Transverse colon (tissue), 4 donors: ENCODE results near the gene CYB5D1. TPM values are rescaled to one million over a fixed set of nuclear protein-coding genes. Genes with fewer than 3 reads are reported as not detected.

Experiments used
- DNase-seq: peaks from one replicate; pipeline ENCODE4 v3.0.0-alpha.2; 2019
- H3K27ac ChIP-seq, 4 donors: fragments of 200-600 bp; sonication (generic); 2 replicates each; pipeline ENCODE4 v1.5.1; 2016 to 2018; ENCODE audit warnings: inconsistent platforms in 4 of 4
- H3K27me3 ChIP-seq: fragments of 200-600 bp; sonication (generic); 2 replicates; pipeline ENCODE4 v1.5.1; 2017; ENCODE audit warnings: inconsistent platforms
- H3K36me3 ChIP-seq, 4 donors: fragments of 200-600 bp; sonication (generic); 2 replicates each; pipeline ENCODE4 v1.5.1; 2017 to 2019; ENCODE audit warnings: inconsistent platforms in 4 of 4
- H3K4me1 ChIP-seq, 4 donors: fragments of 200-600 bp; sonication (generic); 2 replicates each; pipeline ENCODE4 v1.5.1; 2017 to 2020; ENCODE audit warnings: inconsistent platforms in 4 of 4
- H3K4me3 ChIP-seq, 4 donors: fragments of 200-600 bp; sonication (generic); 1 replicate in 1 of 4; 2 replicates in 3 of 4; pipeline versions ENCODE4 v1.5.1 to v1.6.1; 2017 to 2019; ENCODE audit warnings: inconsistent platforms in 4 of 4
- H3K9me3 ChIP-seq, 2 donors: fragments of 200-600 bp; sonication (generic); 2 replicates each; pipeline ENCODE4 v1.5.1; 2017 to 2019; ENCODE audit warnings: inconsistent platforms in 2 of 2
- CTCF ChIP-seq, 5 experiments: fragments of 200-600 bp in 3 of 5; fragments of 450-650 bp in 2 of 5; sonication (generic) in 3 of 5; IDR thresholded peaks; 1 replicate in 2 of 5; 2 replicates in 3 of 5; pipeline ENCODE4 v1.5.1; 2016 to 2017; ENCODE audit warnings: antibody characterized with exemption in 5 of 5, inconsistent platforms in 3 of 5, mild to moderate bottlenecking in 2 of 5, moderate library complexity in 1 of 5
- EP300 ChIP-seq: sonication (generic); formaldehyde crosslinking; IDR thresholded peaks from one replicate; pipeline ENCODE4 v1.6.1; 2017; ENCODE audit warnings: antibody characterized with exemption, low read depth
- POLR2A ChIP-seq: fragments of 450-650 bp; IDR thresholded peaks from one replicate; pipeline ENCODE4 v1.6.1; 2016; ENCODE audit warnings: antibody characterized with exemption, mild to moderate bottlenecking, moderate library complexity
- POLR2AphosphoS5 ChIP-seq, 3 donors: sonication (generic); formaldehyde crosslinking; IDR thresholded peaks; one replicate each; pipeline ENCODE4 v1.6.1; 2016; ENCODE audit warnings: antibody characterized with exemption in 3 of 3
- WGBS, 2 donors: methylation state at CpG; one replicate each; pipeline ENCODE4 v1.1.5; 2018; ENCODE audit warnings: low coverage in 1 of 2; 5-methylcytosine and 5-hydroxymethylcytosine counted together
- in situ Hi-C, 4 donors: fragments of 200-750 bp; cut with MboI; loops; one replicate each; pipeline versions ENCODE4 v1.15.0 to v1.15.1; 2017; ENCODE audit warnings: low sequenced_read_pairs in 3 of 4, low pct_ligation_motif_present in 1 of 4, low pct_unique_long_range_greater_than_20kb in 1 of 4
- intact Hi-C: fragments of 100-400 bp; cut with DNase I; formaldehyde crosslinking; loops from one replicate; pipeline ENCODE4 v1.15.1; 2023; ENCODE audit warnings: low total_unique reads
- small RNA-seq, 4 donors: library from RNA; depleted of rRNA; stranded (forward); fragments of <200 nt; gene quantifications; one replicate each; pipeline ENCODE3, GENCODE V24; 2016
- total RNA-seq, 4 donors: library from RNA; depleted of rRNA; stranded (reverse); fragments of >200 nt; gene quantifications; one replicate each; pipeline ENCODE4 v1.1.0, GENCODE V29; 2016

CYB5D1 gene
- total RNA-seq, 4 donors from 2014 or later = 4.9 to 50.4 (median 9.6) TPM; not detected in 1

GRCh38 chr17:7910281-7910680 lies 52.5 kb downstream of the CYB5D1 start:
- H3K4me3 ChIP-seq = no peak overlapping the region
- H3K36me3 ChIP-seq = peaks cover 0 to 35% (median 16%) of the 10 kb centered on the region in 4 donors
- no peak for DNase-seq
- 92 to 94% methylated on average over 10 to 15 of the region's 15 CpGs for WGBS, 2 donors
- H3K27me3 ChIP-seq = no peaks in the 10 kb centered on the region
- H3K4me1 ChIP-seq = peaks cover 6 to 17% (median 9%) of the 10 kb centered on the region in 4 donors
- H3K9me3 ChIP-seq = no peaks in the 10 kb centered on the region
- in situ Hi-C loops (loop anchor here in 2 of 4 donors (5.0 kb wide), 2 partner anchors 77 to 132 kb away; no protein-coding TSS in a partner anchor), intact Hi-C loops (no loop called here)
- no peak overlapping the region for H3K27ac ChIP-seq
- TF ChIP-seq POLR2AphosphoS5 (IDR thresholded peaks at IDR 0.05) (no peak), POLR2A (no peak), EP300 (no peak), CTCF (IDR thresholded peaks at IDR 0.05) (no peak)

GRCh38 chr17:7910711-7911110 lies 52.9 kb downstream of the CYB5D1 start:
- Histone ChIP-seq H3K9me3 (no peaks in the 10 kb centered on the region), H3K4me3 (no peak overlapping the region), H3K4me1 (peaks cover 6 to 18% (median 12%) of the 10 kb centered on the region in 4 donors), H3K36me3 (peaks cover 0 to 31% (median 14%) of the 10 kb centered on the region in 4 donors), H3K27me3 (no peaks in the 10 kb centered on the region), H3K27ac (no peak overlapping the region)
- no peak for DNase-seq
- intact Hi-C loops = no loop called here
- in situ Hi-C loops = loop anchor here in 2 of 4 donors (5.0 kb wide), 2 partner anchors 77 to 132 kb away; no protein-coding TSS in a partner anchor
- WGBS, 2 donors = 88 to 97% methylated on average over 1 to 13 of the region's 13 CpGs
- TF ChIP-seq POLR2A (no peak), EP300 (no peak), POLR2AphosphoS5 (IDR thresholded peaks at IDR 0.05) (no peak), CTCF (IDR thresholded peaks at IDR 0.05) (no peak)

- in situ Hi-C loops = loop anchor here in 2 of 4 donors (5.0 kb wide), 2 partner anchors 76 to 131 kb away; no protein-coding TSS in a partner anchor
Observed at GRCh38 chr17:7911116-7911515, 53.3 kb downstream of the CYB5D1 start.

More at GRCh38 chr17:7911116-7911515, 53.3 kb downstream of the CYB5D1 start:
- Histone ChIP-seq H3K4me3 (no peak overlapping the region), H3K27me3 (no peaks in the 10 kb centered on the region), H3K36me3 (peaks cover 0 to 27% (median 12%) of the 10 kb centered on the region in 4 donors), H3K9me3 (no peaks in the 10 kb centered on the region), H3K4me1 (peaks cover 6 to 20% (median 13%) of the 10 kb centered on the region in 4 donors), H3K27ac (no peak overlapping the region)
- WGBS, 2 donors = 63 to 78% methylated on average over 5 to 9 of the region's 9 CpGs
- no peak for DNase-seq
- intact Hi-C loops = no loop called here
- no peak for TF ChIP-seq EP300
- TF ChIP-seq POLR2A = no peak

Small RNA genes within 50 kb of the gene (small RNA-seq; reads per million reads assigned to genes)
- 0.24 to 2.2 (median 0.65) reads per million in 4 donors for gene SCARNA21

Other genes starting within 250 kb of the CYB5D1 start
- gene FXR2, start 243.1 kb upstream of the CYB5D1 start, total RNA-seq = 10 to 100 TPM; 11.7 to 25.4 (median 22.4) TPM
- 100 to 1,000 TPM in 1 of 4 donors, 10 to 100 TPM in 3; 21.7 to 106 (median 67.7) TPM for gene SAT2, start 230.2 kb upstream of the CYB5D1 start, total RNA-seq
- under 1 TPM in 2 of 4 donors, not detected in 2; 0.32 to 0.41 TPM for gene SHBG, start 227.9 kb upstream of the CYB5D1 start, total RNA-seq
- gene ATP1B2, start 207.1 kb upstream of the CYB5D1 start, total RNA-seq = 10 to 100 TPM in 1 of 4 donors, 1 to 10 TPM in 1, under 1 TPM in 2; 0.40 to 20.6 (median 2.3) TPM
- 10 to 100 TPM; 27.9 to 49.7 (median 31.7) TPM for gene TP53, start 170.5 kb upstream of the CYB5D1 start, total RNA-seq
- gene WRAP53, start 169.5 kb upstream of the CYB5D1 start, total RNA-seq = 10 to 100 TPM in 1 of 4 donors, 1 to 10 TPM in 3; 3.7 to 33.0 (median 6.0) TPM
- under 1 TPM in 2 of 4 donors, not detected in 2; 0.32 to 0.41 TPM for gene EFNB3, start 152.8 kb upstream of the CYB5D1 start, total RNA-seq
- gene DNAH2, start 140.3 kb upstream of the CYB5D1 start, total RNA-seq = under 1 TPM; under 0.01 to 0.55 (median 0.18) TPM
- 10 to 100 TPM; 18.3 to 33.7 (median 30.2) TPM for gene KDM6B, start 23.8 kb upstream of the CYB5D1 start, total RNA-seq
- gene TMEM88, start 2.9 kb upstream of the CYB5D1 start, total RNA-seq = 10 to 100 TPM in 1 of 4 donors, 1 to 10 TPM in 3; 2.4 to 13.1 (median 6.8) TPM
- 10 to 100 TPM; 59.8 to 95.3 (median 86.5) TPM for gene NAA38, start 444 bp upstream of the CYB5D1 start, total RNA-seq
- 10 to 100 TPM; 53.0 to 71.6 (median 62.0) TPM for gene CHD3, start 30.8 kb downstream of the CYB5D1 start, total RNA-seq
- 1 to 10 TPM in 2 of 4 donors, under 1 TPM in 1, not detected in 1; 0.75 to 3.4 (median 2.7) TPM for gene RNF227, start 58.3 kb downstream of the CYB5D1 start, total RNA-seq
- 1 to 10 TPM in 1 of 4 donors, under 1 TPM in 2, not detected in 1; 0.40 to 1.6 (median 0.82) TPM for gene KCNAB3, start 71.9 kb downstream of the CYB5D1 start, total RNA-seq
- 10 to 100 TPM; 42.7 to 70.9 (median 68.8) TPM for gene TRAPPC1, start 73.9 kb downstream of the CYB5D1 start, total RNA-seq
- 10 to 100 TPM; 22.7 to 62.1 (median 31.6) TPM for gene CNTROB, start 74.2 kb downstream of the CYB5D1 start, total RNA-seq
- under 1 TPM in 1 of 4 donors, not detected in 3; 0.14 TPM for gene GUCY2D, start 144.6 kb downstream of the CYB5D1 start, total RNA-seq
- 10 to 100 TPM in 1 of 4 donors, 1 to 10 TPM in 3; 3.3 to 44.4 (median 5.4) TPM for gene ALOX15B, start 181.1 kb downstream of the CYB5D1 start, total RNA-seq
- gene ALOX12B, start 229.7 kb downstream of the CYB5D1 start, total RNA-seq = not detected